AML-193 (cell line): ENCODE measurements around the gene MAGI2.

Source experiments
- DNase-seq, 2 experiments: peaks; one replicate each; lab custom pipeline; 2025; lab: John Stamatoyannopoulos, UW

The MAGI2 gene

GRCh38 chr7:78479348-78479747 is 974.1 kb downstream of the MAGI2 start:
- DNase-seq, result no peak

GRCh38 chr7:78476851-78477405 is 976.5 kb downstream of the MAGI2 start:
- DNase-seq, result no peak

- no peak for DNase-seq
Observed at GRCh38 chr7:78473571-78474301, 979.7 kb downstream of the MAGI2 start.

- no peak for DNase-seq
Observed at GRCh38 chr7:78473021-78473420, 980.4 kb downstream of the MAGI2 start.

GRCh38 chr7:78472519-78472918 is 980.9 kb downstream of the MAGI2 start:
- no peak for DNase-seq

- DNase-seq, result no peak
Observed at GRCh38 chr7:78465894-78466293, 987.6 kb downstream of the MAGI2 start.

GRCh38 chr7:78463039-78463438 is 990.4 kb downstream of the MAGI2 start:
- DNase-seq, result no peak

GRCh38 chr7:78450706-78451105 is 1002.8 kb downstream of the MAGI2 start:
- no peak for DNase-seq

- no peak for DNase-seq
Observed at GRCh38 chr7:78448911-78449310, 1004.6 kb downstream of the MAGI2 start.

GRCh38 chr7:78444267-78444666 is 1009.2 kb downstream of the MAGI2 start:
- no peak for DNase-seq

GRCh38 chr7:78443811-78444210 is 1009.7 kb downstream of the MAGI2 start:
- no peak for DNase-seq

- no peak for DNase-seq
Observed at GRCh38 chr7:78441737-78442136, 1011.7 kb downstream of the MAGI2 start.

- DNase-seq, result no peak
Observed at GRCh38 chr7:78438433-78438832, 1015.0 kb downstream of the MAGI2 start.

- DNase-seq, result no peak
Observed at GRCh38 chr7:78437118-78437517, 1016.3 kb downstream of the MAGI2 start.

GRCh38 chr7:78435355-78435754 is 1018.1 kb downstream of the MAGI2 start:
- no peak for DNase-seq

- no peak for DNase-seq
Observed at GRCh38 chr7:78434281-78434680, 1019.2 kb downstream of the MAGI2 start.

- no peak for DNase-seq
Observed at GRCh38 chr7:78433421-78433820, 1020.0 kb downstream of the MAGI2 start.

GRCh38 chr7:78429878-78430277 is 1023.6 kb downstream of the MAGI2 start:
- DNase-seq, result no peak

GRCh38 chr7:78427209-78427608 is 1026.3 kb downstream of the MAGI2 start:
- DNase-seq, result no peak

- DNase-seq, result no peak
Observed at GRCh38 chr7:78420001-78420400, 1033.5 kb downstream of the MAGI2 start.

GRCh38 chr7:78417180-78417853 is 1036.2 kb downstream of the MAGI2 start:
- no peak for DNase-seq

GRCh38 chr7:78413568-78413967 is 1039.9 kb downstream of the MAGI2 start:
- DNase-seq, result no peak

- no peak for DNase-seq
Observed at GRCh38 chr7:78412216-78412858, 1041.1 kb downstream of the MAGI2 start.
